Activated CD4-positive, alpha-beta T cell treated with anti-CD3 and anti-CD28 coated beads for 4 hours (primary cell): ENCODE results near the gene CSNK2A1.

Experiments
- DNase-seq, 2 donors: peaks; one replicate each; pipeline ENCODE4 v3.0.0-alpha.2; 2020

CSNK2A1 gene

GRCh38 chr20:427849-428657 is 115.5 kb downstream of the CSNK2A1 start:
- no peak for DNase-seq

- DNase-seq = no peak
Measured at GRCh38 chr20:427401-427800, 116.2 kb downstream of the CSNK2A1 start.

- DNase-seq = no peak
Measured at GRCh38 chr20:426566-426965, 117.0 kb downstream of the CSNK2A1 start.
